HepG2 (cell line): ENCODE measurements around the gene SLC11A1.

ENCODE experiments used
- KAT7 ChIP-seq: IDR thresholded peaks from 2 replicates; pipeline ENCODE4 v1.6.1; 2018; ENCODE audit warnings: borderline replicate concordance, missing compliant biosample characterization
- PBX3 ChIP-seq: sonication (generic); formaldehyde crosslinking; IDR thresholded peaks from 2 replicates; pipeline ENCODE4 v1.8.1; 2023; ENCODE audit warnings: missing genetic modification reagents, inconsistent platforms, borderline replicate concordance
- POLR2AphosphoS5 ChIP-seq: IDR thresholded peaks from 2 replicates; pipeline ENCODE4 v1.6.1; 2012; ENCODE audit warnings: low read depth, low read length
- SRF ChIP-seq: IDR thresholded peaks from 2 replicates; pipeline ENCODE4 v1.6.1; 2011; ENCODE audit warnings: mild to moderate bottlenecking, low read depth, low read length, moderate library complexity
- ZFP36 ChIP-seq: fragments of 150-350 bp; IDR thresholded peaks from 2 replicates; pipeline ENCODE4 v1.6.1; 2018; ENCODE audit warnings: borderline replicate concordance, low read length, low read depth; ENCODE audit not compliant: partially characterized antibody
- ZNF646 ChIP-seq: sonication (generic); formaldehyde crosslinking; IDR thresholded peaks from 2 replicates; pipeline ENCODE4 v1.9.0; 2021; ENCODE audit warnings: mild to moderate bottlenecking, missing genetic modification reagents
- TF ChIP-seq, protein P1 (sequence below): fragments of 450-650 bp; IDR thresholded peaks from 2 replicates; pipeline ENCODE4 v1.6.1; 2017
- TF ChIP-seq, protein P2 (sequence below): sonication (generic); formaldehyde crosslinking; IDR thresholded peaks from 2 replicates; pipeline ENCODE4 v1.9.0; 2022; ENCODE audit warnings: missing genetic modification reagents, mild to moderate bottlenecking, borderline replicate concordance
- TF ChIP-seq, protein P3 (sequence below): sonication (generic); formaldehyde crosslinking; IDR thresholded peaks from 2 replicates; pipeline ENCODE4 v1.5.0; 2020; ENCODE audit warnings: mild to moderate bottlenecking, missing genetic modification reagents, moderate library complexity
- TF ChIP-seq, protein P4 (sequence below): sonication (generic); formaldehyde crosslinking; IDR thresholded peaks from 2 replicates; pipeline ENCODE4 v1.4.0; 2020; ENCODE audit warnings: missing genetic modification reagents
- TF ChIP-seq, protein P5 (sequence below): sonication (generic); formaldehyde crosslinking; IDR thresholded peaks from 2 replicates; pipeline ENCODE4 v1.4.0; 2020; ENCODE audit warnings: missing genetic modification reagents, mild to moderate bottlenecking, borderline replicate concordance
- TF ChIP-seq, protein P6 (sequence below): IDR thresholded peaks from 2 replicates; pipeline ENCODE4 v1.6.1; 2012; ENCODE audit warnings: inconsistent platforms

DNA sequence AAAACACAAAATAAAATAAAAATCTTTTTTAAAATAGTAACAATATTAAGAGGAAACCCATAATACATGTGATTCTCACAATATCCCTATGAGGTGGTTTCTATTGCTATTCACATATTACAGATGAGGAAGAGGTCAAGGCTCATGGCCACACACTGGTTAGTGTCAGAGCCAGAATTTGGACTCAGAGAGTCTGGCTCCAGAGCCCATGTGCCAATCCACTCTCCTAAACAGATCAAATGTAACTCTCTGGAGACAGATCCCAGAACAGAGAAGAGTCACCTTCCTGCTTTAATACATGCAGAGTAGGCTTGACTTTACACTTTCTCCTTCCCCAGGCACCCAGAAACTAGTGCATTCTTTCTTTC is 10.1 kb upstream of the SLC11A1 start:
- TF ChIP-seq, protein P1, sequence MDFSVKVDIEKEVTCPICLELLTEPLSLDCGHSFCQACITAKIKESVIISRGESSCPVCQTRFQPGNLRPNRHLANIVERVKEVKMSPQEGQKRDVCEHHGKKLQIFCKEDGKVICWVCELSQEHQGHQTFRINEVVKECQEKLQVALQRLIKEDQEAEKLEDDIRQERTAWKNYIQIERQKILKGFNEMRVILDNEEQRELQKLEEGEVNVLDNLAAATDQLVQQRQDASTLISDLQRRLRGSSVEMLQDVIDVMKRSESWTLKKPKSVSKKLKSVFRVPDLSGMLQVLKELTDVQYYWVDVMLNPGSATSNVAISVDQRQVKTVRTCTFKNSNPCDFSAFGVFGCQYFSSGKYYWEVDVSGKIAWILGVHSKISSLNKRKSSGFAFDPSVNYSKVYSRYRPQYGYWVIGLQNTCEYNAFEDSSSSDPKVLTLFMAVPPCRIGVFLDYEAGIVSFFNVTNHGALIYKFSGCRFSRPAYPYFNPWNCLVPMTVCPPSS = no peak
- TF ChIP-seq, protein P2, sequence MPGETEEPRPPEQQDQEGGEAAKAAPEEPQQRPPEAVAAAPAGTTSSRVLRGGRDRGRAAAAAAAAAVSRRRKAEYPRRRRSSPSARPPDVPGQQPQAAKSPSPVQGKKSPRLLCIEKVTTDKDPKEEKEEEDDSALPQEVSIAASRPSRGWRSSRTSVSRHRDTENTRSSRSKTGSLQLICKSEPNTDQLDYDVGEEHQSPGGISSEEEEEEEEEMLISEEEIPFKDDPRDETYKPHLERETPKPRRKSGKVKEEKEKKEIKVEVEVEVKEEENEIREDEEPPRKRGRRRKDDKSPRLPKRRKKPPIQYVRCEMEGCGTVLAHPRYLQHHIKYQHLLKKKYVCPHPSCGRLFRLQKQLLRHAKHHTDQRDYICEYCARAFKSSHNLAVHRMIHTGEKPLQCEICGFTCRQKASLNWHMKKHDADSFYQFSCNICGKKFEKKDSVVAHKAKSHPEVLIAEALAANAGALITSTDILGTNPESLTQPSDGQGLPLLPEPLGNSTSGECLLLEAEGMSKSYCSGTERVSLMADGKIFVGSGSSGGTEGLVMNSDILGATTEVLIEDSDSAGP (CRISPR knock-in tag) = no peak
- TF ChIP-seq, protein P3, sequence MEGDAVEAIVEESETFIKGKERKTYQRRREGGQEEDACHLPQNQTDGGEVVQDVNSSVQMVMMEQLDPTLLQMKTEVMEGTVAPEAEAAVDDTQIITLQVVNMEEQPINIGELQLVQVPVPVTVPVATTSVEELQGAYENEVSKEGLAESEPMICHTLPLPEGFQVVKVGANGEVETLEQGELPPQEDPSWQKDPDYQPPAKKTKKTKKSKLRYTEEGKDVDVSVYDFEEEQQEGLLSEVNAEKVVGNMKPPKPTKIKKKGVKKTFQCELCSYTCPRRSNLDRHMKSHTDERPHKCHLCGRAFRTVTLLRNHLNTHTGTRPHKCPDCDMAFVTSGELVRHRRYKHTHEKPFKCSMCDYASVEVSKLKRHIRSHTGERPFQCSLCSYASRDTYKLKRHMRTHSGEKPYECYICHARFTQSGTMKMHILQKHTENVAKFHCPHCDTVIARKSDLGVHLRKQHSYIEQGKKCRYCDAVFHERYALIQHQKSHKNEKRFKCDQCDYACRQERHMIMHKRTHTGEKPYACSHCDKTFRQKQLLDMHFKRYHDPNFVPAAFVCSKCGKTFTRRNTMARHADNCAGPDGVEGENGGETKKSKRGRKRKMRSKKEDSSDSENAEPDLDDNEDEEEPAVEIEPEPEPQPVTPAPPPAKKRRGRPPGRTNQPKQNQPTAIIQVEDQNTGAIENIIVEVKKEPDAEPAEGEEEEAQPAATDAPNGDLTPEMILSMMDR (CRISPR knock-in tag) = no peak
- TF ChIP-seq, protein P4, sequence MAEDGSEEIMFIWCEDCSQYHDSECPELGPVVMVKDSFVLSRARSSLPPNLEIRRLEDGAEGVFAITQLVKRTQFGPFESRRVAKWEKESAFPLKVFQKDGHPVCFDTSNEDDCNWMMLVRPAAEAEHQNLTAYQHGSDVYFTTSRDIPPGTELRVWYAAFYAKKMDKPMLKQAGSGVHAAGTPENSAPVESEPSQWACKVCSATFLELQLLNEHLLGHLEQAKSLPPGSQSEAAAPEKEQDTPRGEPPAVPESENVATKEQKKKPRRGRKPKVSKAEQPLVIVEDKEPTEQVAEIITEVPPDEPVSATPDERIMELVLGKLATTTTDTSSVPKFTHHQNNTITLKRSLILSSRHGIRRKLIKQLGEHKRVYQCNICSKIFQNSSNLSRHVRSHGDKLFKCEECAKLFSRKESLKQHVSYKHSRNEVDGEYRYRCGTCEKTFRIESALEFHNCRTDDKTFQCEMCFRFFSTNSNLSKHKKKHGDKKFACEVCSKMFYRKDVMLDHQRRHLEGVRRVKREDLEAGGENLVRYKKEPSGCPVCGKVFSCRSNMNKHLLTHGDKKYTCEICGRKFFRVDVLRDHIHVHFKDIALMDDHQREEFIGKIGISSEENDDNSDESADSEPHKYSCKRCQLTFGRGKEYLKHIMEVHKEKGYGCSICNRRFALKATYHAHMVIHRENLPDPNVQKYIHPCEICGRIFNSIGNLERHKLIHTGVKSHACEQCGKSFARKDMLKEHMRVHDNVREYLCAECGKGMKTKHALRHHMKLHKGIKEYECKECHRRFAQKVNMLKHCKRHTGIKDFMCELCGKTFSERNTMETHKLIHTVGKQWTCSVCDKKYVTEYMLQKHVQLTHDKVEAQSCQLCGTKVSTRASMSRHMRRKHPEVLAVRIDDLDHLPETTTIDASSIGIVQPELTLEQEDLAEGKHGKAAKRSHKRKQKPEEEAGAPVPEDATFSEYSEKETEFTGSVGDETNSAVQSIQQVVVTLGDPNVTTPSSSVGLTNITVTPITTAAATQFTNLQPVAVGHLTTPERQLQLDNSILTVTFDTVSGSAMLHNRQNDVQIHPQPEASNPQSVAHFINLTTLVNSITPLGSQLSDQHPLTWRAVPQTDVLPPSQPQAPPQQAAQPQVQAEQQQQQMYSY = no peak
- TF ChIP-seq PBX3 (CRISPR knock-in tag) = no peak
- TF ChIP-seq SRF = no peak
- no peak for TF ChIP-seq ZFP36
- no peak for TF ChIP-seq POLR2AphosphoS5
- TF ChIP-seq ZNF646 (CRISPR knock-in tag) = no peak
- no peak for TF ChIP-seq KAT7 (CRISPR knock-in tag)
- TF ChIP-seq, protein P5, sequence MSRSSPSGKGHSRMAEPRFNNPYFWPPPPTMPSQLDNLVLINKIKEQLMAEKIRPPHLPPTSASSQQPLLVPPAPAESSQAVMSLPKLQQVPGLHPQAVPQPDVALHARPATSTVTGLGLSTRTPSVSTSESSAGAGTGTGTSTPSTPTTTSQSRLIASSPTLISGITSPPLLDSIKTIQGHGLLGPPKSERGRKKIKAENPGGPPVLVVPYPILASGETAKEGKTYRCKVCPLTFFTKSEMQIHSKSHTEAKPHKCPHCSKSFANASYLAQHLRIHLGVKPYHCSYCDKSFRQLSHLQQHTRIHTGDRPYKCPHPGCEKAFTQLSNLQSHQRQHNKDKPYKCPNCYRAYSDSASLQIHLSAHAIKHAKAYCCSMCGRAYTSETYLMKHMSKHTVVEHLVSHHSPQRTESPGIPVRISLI = no peak
- TF ChIP-seq, protein P6, sequence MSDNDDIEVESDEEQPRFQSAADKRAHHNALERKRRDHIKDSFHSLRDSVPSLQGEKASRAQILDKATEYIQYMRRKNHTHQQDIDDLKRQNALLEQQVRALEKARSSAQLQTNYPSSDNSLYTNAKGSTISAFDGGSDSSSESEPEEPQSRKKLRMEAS = no peak
